Activated CD4-positive, alpha-beta memory T cell treated with anti-CD3 and anti-CD28 coated beads, Interleukin-2, amount 10 ng/mL, durations not matched to agents 7 days and 5 days (primary cell): ENCODE results near the gene ZFYVE19. TPM values are rescaled to one million over a fixed set of nuclear protein-coding genes. Genes with fewer than 3 reads are reported as not detected.
"Not testable (repeated sequence)": the region's sequence is repeated elsewhere in the genome, so short reads cannot be mapped to it uniquely, and the experiment has no call there.

Source experiments
- CTCF ChIA-PET: fragments of 350-600 bp; sonication (Branson Sonifier 250); formaldehyde crosslinking; loops from one replicate; lab custom pipeline; 2021; ENCODE audit warnings: antibody characterized with exemption, inconsistent platforms; lab: Charles Lee
- POLR2A ChIA-PET: fragments of 350-600 bp; sonication (Branson Sonifier 250); formaldehyde crosslinking; loops from one replicate; lab custom pipeline; 2021; ENCODE audit warnings: antibody characterized with exemption; lab: Charles Lee
- DNase-seq: peaks from one replicate; pipeline ENCODE4 v3.0.0-alpha.2; 2020
- H3K27ac Mint-ChIP-seq: one replicate; pipeline ENCODE4 v1.8.0; 2021; ENCODE audit warnings: mild to moderate bottlenecking, mixed read lengths
- H3K27me3 Mint-ChIP-seq: one replicate; pipeline ENCODE4 v1.8.0; 2021; ENCODE audit warnings: mixed read lengths
- H3K36me3 Mint-ChIP-seq: one replicate; pipeline ENCODE4 v1.8.0; 2021; ENCODE audit warnings: low read depth, mixed read lengths
- H3K4me1 Mint-ChIP-seq: one replicate; pipeline ENCODE4 v1.8.0; 2021; ENCODE audit warnings: mixed read lengths
- H3K4me3 Mint-ChIP-seq: one replicate; pipeline ENCODE4 v1.8.0; 2021; ENCODE audit warnings: mild to moderate bottlenecking, mixed read lengths
- H3K9me3 Mint-ChIP-seq: one replicate; pipeline ENCODE4 v1.8.0; 2021; ENCODE audit warnings: mixed read lengths
- total RNA-seq, 2 experiments: library from RNA; stranded (reverse); gene quantifications; one replicate each; pipeline ENCODE4 v1.2.3, GENCODE V29; 2021

Gene ZFYVE19
- total RNA-seq, 2 experiments from 2014 or later, result 27.2 to 29.8 TPM

GRCh38 chr15:40857601-40858341, 50.9 kb downstream of the ZFYVE19 start:
- H3K36me3 Mint-ChIP-seq, result no peaks in the 10 kb centered on the region
- no peak overlapping the region for H3K4me3 Mint-ChIP-seq
- peaks cover 18% of the 10 kb centered on the region for H3K4me1 Mint-ChIP-seq
- H3K27me3 Mint-ChIP-seq, result no peaks in the 10 kb centered on the region
- H3K27ac Mint-ChIP-seq, result no peak overlapping the region
- POLR2A ChIA-PET, result interaction anchor here (0.6 to 3.8 kb wide), 11 partner anchors 10 to 335 kb away, joined by 3 to 51 read pairs (median 4); partner anchors contain the start of genes DNAJC17, PPP1R14D, SPINT1 and VPS18
- CTCF ChIA-PET, result interaction anchor here (0.5 to 9.9 kb wide), 36 partner anchors 8 to 1853 kb away, joined by 3 to 216 read pairs (median 4); partner anchors contain the start of genes CHP1, DNAJC17, EXD1 and GCHFR
- peak; percentile 84 for DNase-seq
- H3K9me3 Mint-ChIP-seq, result no peaks in the 10 kb centered on the region

GRCh38 chr15:40858706-40859105, 51.8 kb downstream of the ZFYVE19 start:
- POLR2A ChIA-PET, result interaction anchor here (0.6 to 3.8 kb wide), 9 partner anchors 11 to 334 kb away, joined by 3 to 51 read pairs (median 3); partner anchors contain the start of genes DNAJC17, SPINT1, VPS18 and ZFYVE19
- H3K27me3 Mint-ChIP-seq, result no peaks in the 10 kb centered on the region
- H3K9me3 Mint-ChIP-seq, result no peaks in the 10 kb centered on the region
- peaks cover 18% of the 10 kb centered on the region for H3K4me1 Mint-ChIP-seq
- H3K36me3 Mint-ChIP-seq, result no peaks in the 10 kb centered on the region
- CTCF ChIA-PET, result interaction anchor here (0.5 to 9.9 kb wide), 31 partner anchors 9 to 1852 kb away, joined by 3 to 216 read pairs (median 4); partner anchors contain the start of genes CHP1, DNAJC17, EXD1 and GCHFR
- H3K4me3 Mint-ChIP-seq, result no peak overlapping the region
- H3K27ac Mint-ChIP-seq, result no peak overlapping the region
- DNase-seq, result no peak

- CTCF ChIA-PET, result interaction anchor here (0.5 to 9.9 kb wide), 26 partner anchors 10 to 372 kb away, joined by 3 to 216 read pairs (median 5); partner anchors contain the start of genes CHP1, DNAJC17, EXD1 and GCHFR
- no peaks in the 10 kb centered on the region for H3K27me3 Mint-ChIP-seq
- POLR2A ChIA-PET, result interaction anchor here (0.6 to 3.8 kb wide), 6 partner anchors 11 to 327 kb away, joined by 3 to 51 read pairs (median 4); partner anchors contain the start of genes SPINT1 and VPS18
- no peak overlapping the region for H3K4me3 Mint-ChIP-seq
- H3K4me1 Mint-ChIP-seq, result peaks cover 18% of the 10 kb centered on the region
- no peaks in the 10 kb centered on the region for H3K9me3 Mint-ChIP-seq
- H3K27ac Mint-ChIP-seq, result no peak overlapping the region
- H3K36me3 Mint-ChIP-seq, result no peaks in the 10 kb centered on the region
- peak; percentile 86 for DNase-seq
These were observed 52.4 kb downstream of the ZFYVE19 start for GRCh38 chr15:40859206-40859851.

- H3K27ac Mint-ChIP-seq, H3K4me3 Mint-ChIP-seq, H3K36me3 Mint-ChIP-seq, H3K27me3 Mint-ChIP-seq, H3K9me3 Mint-ChIP-seq, DNase-seq: not testable (repeated sequence)
- CTCF ChIA-PET, result interaction anchor here (0.6 to 9.9 kb wide), 3 partner anchors 20 to 227 kb away, joined by 3 to 216 read pairs (median 34); no protein-coding TSS in a partner anchor
- POLR2A ChIA-PET, result interaction anchor here (0.7 to 0.8 kb wide), 2 partner anchors 31 to 909 kb away, joined by 3 read pairs; no protein-coding TSS in a partner anchor
- peaks cover 18% of the 10 kb centered on the region for H3K4me1 Mint-ChIP-seq
These were observed 54.3 kb downstream of the ZFYVE19 start for GRCh38 chr15:40861147-40861546.

DNA sequence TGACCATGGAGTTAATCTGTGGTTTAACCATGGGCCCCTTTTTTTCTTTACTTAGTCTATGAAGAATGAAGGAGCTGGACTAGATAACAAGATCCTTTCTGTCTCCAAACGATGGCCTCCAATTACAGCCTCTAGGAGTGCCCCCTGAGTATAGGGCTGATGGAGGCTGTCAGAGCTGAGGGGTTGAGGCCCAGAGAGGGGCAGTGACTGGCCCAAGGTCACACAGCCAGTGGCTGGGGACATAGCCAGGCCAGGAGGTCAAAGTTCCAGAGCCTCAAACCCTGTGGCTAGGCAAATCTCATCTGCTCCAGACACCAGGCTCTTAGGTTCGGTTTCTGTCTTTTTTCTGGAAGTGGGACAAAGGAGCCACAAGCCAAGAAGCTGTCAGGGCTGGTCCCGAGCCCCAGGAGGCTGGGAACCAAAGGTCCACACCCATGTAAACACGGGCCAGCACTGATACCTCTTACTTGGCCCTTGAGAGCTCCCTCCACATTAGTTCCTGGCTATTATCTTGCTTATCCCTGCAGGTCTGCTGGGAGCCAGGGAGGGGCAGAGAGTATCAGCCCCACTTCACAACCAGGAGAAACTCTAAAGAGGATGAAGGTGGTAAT, 56.9 kb downstream of the ZFYVE19 start:
- H3K4me3 Mint-ChIP-seq, result no peak overlapping the region
- H3K27ac Mint-ChIP-seq, result no peak overlapping the region
- peaks cover 7% of the 10 kb centered on the region for H3K4me1 Mint-ChIP-seq
- H3K36me3 Mint-ChIP-seq, result no peaks in the 10 kb centered on the region
- peaks cover 2% of the 10 kb centered on the region for H3K27me3 Mint-ChIP-seq
- POLR2A ChIA-PET, result interaction anchor here (1.7 kb wide), 1 partner anchor 30 kb away, joined by 4 read pairs; the partner anchor contains the start of gene VPS18
- CTCF ChIA-PET, result interaction anchor here (0.6 to 1.5 kb wide), 2 partner anchors 28 to 209 kb away, joined by 3 to 5 read pairs; no protein-coding TSS in a partner anchor
- DNase-seq, result no peak
- H3K9me3 Mint-ChIP-seq, result no peaks in the 10 kb centered on the region

Other genes with a start within 250 kb of the ZFYVE19 start
- 10 to 100 TPM; 33.2 to 33.7 TPM for gene CCDC32, start 242.0 kb upstream of the ZFYVE19 start, total RNA-seq
- gene RPUSD2, start 237.8 kb upstream of the ZFYVE19 start, total RNA-seq, result 10 to 100 TPM; 11.1 to 11.9 TPM
- gene KNL1, start 212.8 kb upstream of the ZFYVE19 start, total RNA-seq, result 10 to 100 TPM; 54.2 to 54.7 TPM
- 10 to 100 TPM; 50.9 to 60.4 TPM for gene RAD51, start 111.9 kb upstream of the ZFYVE19 start, total RNA-seq
- gene RMDN3, start 51.8 kb upstream of the ZFYVE19 start, total RNA-seq, result 10 to 100 TPM; 28.4 to 30.5 TPM
- gene GCHFR, start 43.0 kb upstream of the ZFYVE19 start, total RNA-seq, result 10 to 100 TPM; 39.4 to 39.6 TPM
- gene C15orf62, start 37.1 kb upstream of the ZFYVE19 start, total RNA-seq, result 1 to 10 TPM; 1.1 to 1.2 TPM
- gene DNAJC17, start 384 bp downstream of the ZFYVE19 start, total RNA-seq, result 10 to 100 TPM; 35.8 to 37.8 TPM
- not detected for gene PPP1R14D, start 21.6 kb downstream of the ZFYVE19 start, total RNA-seq
- 1 to 10 TPM; 4.9 to 5.1 TPM for gene SPINT1, start 37.0 kb downstream of the ZFYVE19 start, total RNA-seq
- gene RHOV, start 67.1 kb downstream of the ZFYVE19 start, total RNA-seq, result not detected
- gene VPS18, start 87.4 kb downstream of the ZFYVE19 start, total RNA-seq, result 10 to 100 TPM; 16.3 to 17.1 TPM
- gene DLL4, start 122.3 kb downstream of the ZFYVE19 start, total RNA-seq, result not detected
- gene CHAC1, start 146.4 kb downstream of the ZFYVE19 start, total RNA-seq, result 10 to 100 TPM; 20.3 to 22.0 TPM